ENCODE measurements around the gene RNF223.

RNF223 gene

DNA sequence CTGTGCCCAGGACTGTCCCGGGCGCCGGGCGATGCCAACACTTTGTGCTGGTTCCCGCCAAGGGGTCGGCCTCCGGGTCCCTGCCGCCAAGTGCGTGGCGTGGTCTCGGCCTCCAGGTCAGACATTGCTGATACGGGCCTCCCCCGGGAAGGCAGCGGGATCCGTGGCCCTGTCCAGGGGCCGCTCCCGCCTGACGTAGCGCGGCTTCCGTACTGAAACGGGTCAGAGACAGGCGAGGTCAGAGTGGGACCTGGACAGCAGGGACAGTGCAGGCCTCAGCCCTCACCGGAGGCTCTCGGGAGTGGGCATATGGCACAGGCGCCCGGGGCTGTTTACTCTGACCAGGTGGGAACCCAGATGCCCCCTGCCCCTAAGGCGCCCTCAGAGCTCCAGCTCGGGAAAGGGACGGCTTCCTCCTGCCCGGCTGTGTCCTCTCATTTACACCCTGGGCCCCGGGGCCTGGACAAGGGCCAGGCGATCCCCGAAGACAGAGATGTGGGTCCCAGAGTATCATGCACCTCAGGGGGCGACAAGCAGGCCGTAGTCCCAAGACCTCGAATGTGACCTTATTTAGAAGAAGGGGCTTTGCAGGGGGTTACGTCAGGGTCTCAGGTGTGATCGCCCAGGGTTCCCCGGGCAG lies 8.8 kb upstream of the RNF223 start:
- TF ChIP-seq, protein P1, sequence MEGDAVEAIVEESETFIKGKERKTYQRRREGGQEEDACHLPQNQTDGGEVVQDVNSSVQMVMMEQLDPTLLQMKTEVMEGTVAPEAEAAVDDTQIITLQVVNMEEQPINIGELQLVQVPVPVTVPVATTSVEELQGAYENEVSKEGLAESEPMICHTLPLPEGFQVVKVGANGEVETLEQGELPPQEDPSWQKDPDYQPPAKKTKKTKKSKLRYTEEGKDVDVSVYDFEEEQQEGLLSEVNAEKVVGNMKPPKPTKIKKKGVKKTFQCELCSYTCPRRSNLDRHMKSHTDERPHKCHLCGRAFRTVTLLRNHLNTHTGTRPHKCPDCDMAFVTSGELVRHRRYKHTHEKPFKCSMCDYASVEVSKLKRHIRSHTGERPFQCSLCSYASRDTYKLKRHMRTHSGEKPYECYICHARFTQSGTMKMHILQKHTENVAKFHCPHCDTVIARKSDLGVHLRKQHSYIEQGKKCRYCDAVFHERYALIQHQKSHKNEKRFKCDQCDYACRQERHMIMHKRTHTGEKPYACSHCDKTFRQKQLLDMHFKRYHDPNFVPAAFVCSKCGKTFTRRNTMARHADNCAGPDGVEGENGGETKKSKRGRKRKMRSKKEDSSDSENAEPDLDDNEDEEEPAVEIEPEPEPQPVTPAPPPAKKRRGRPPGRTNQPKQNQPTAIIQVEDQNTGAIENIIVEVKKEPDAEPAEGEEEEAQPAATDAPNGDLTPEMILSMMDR (IDR thresholded peaks at IDR 0.05; ENCODE audit: insufficient read depth, low read length, poor library complexity, severe bottlenecking): no peak

DNA sequence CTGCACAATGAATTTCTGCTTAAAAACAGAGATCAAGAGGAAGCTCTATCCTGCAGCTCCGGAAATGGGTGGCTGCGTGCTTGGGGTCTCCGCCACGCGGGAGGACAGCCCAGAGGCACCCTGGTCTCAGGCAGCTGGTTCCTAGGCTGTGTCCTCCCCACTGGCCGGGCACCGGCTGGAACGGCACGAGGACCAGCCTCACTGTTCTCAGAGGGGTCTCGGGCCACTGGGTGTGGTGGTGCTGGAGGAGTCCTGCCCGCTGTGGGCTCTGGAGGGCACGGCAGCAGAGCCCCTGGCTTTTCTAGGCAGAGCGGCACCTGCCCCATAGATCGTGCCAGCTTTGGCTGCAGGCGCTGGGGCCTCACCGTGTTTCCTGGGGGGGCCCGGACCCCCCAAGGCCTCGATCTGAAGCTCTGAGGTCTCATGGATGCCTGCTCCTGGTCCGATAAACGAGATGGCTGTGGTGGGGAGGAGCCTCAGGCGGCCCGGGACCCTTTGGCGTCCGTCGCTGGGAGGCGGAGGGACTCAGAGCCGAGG lies 8.2 kb upstream of the RNF223 start:
- Histone ChIP-seq H3K27me3 (replicated peaks; ENCODE audit: control insufficient read depth, insufficient read depth, low read length) (no peaks in the 10 kb centered on the region), H3K4me3 (replicated peaks; ENCODE audit: low read depth, low read length) (no peak overlapping the region), H3K36me3 (ENCODE audit: control insufficient read depth, insufficient read depth, low read length) (no peaks in the 10 kb centered on the region; the same call in 1 of the 2 replicates)
- TF ChIP-seq, protein P1 (IDR thresholded peaks at IDR 0.05; ENCODE audit: insufficient read depth, low read length, poor library complexity, severe bottlenecking): no peak
- DNase-seq (ENCODE audit: extremely low read depth, insufficient read length): no peak

More for the DNA sequence above, 8.8 kb upstream of the RNF223 start:
- no peak for DNase-seq (ENCODE audit: extremely low read depth, insufficient read length)
- Histone ChIP-seq H3K36me3 (ENCODE audit: control insufficient read depth, insufficient read depth, low read length) (no peaks in the 10 kb centered on the region; the same call in 1 of the 2 replicates), H3K4me3 (replicated peaks; ENCODE audit: low read depth, low read length) (no peak overlapping the region), H3K27me3 (replicated peaks; ENCODE audit: control insufficient read depth, insufficient read depth, low read length) (no peaks in the 10 kb centered on the region)

DNA sequence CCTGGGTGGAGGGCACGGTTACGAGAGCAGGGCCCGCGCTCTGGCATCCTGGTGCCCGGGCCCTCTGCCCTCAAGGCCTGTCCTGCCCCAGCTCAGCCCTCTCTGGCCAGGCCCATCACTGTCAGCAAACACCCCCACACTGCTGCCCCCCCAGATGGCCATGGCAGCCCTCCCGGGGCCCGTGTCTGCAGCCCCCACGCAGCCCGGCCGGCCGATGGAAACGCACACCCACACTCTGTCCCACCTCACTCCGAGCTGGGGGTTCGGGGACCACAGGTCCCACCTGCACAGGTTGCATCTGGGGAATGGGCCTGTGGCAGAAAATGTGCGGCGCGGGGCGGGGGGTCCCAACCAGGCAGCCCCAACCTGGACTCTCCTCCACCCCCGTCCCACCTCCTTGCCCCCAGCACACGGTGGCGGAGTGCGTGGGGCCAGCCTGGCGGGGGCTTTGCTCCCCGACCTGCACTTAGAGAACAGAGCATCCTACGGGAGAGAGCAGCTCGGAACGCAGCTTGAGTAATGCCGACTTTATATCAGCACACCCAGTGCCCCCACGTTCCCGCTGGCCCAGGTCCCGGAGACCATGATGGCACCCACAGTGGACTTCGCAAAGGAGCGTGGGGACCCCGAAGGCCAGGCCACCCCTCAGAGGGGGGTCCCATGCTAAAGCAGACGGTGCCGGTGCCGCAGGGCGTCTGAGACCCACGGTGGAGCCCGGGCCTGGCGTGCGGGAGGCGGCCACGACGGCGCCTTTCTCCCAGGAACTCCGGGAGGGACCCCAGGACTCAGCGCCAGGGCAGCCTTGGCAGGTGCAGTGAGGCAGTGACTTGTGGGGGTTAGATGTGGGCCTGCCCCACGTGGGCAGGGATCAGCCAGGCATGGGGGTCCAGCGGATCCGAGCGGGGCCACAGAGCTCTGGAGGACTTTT lies 7.5 kb upstream of the RNF223 start:
- DNase-seq (ENCODE audit: extremely low read depth, insufficient read length): no peak
- Histone ChIP-seq H3K36me3 (ENCODE audit: control insufficient read depth, insufficient read depth, low read length) (no peaks in the 10 kb centered on the region; the same call in 1 of the 2 replicates), H3K4me3 (replicated peaks; ENCODE audit: low read depth, low read length) (no peak overlapping the region), H3K27me3 (replicated peaks; ENCODE audit: control insufficient read depth, insufficient read depth, low read length) (no peaks in the 10 kb centered on the region)
- TF ChIP-seq, protein P1 (IDR thresholded peaks at IDR 0.05; ENCODE audit: insufficient read depth, low read length, poor library complexity, severe bottlenecking): no peak

DNA sequence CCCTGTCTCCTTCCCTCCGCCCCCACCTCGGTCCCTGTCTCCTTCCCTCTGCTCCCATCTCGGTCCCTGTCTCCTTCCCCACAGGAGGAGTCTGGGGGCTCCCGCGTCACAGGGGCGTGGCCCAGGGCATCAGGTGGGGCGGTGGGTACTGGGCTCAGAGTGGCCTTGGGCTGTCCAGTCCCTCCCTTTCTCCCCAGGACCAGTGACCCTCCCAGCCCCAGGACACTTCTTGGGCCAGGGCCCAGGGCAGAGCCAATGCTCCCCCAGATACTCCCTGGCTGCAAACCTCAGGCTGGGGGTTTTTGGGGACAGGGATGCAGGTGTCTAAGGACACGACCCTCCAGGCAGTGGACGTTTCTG lies 6.8 kb upstream of the RNF223 start:
- TF ChIP-seq, protein P1 (IDR thresholded peaks at IDR 0.05; ENCODE audit: insufficient read depth, low read length, poor library complexity, severe bottlenecking): no peak
- H3K4me3 ChIP-seq (replicated peaks; ENCODE audit: low read depth, low read length): no peak overlapping the region
- DNase-seq (ENCODE audit: extremely low read depth, insufficient read length): no peak
- H3K27me3 ChIP-seq (replicated peaks; ENCODE audit: control insufficient read depth, insufficient read depth, low read length): no peaks in the 10 kb centered on the region
- H3K36me3 ChIP-seq (ENCODE audit: control insufficient read depth, insufficient read depth, low read length): no peaks in the 10 kb centered on the region; the same call in 1 of the 2 replicates

DNA sequence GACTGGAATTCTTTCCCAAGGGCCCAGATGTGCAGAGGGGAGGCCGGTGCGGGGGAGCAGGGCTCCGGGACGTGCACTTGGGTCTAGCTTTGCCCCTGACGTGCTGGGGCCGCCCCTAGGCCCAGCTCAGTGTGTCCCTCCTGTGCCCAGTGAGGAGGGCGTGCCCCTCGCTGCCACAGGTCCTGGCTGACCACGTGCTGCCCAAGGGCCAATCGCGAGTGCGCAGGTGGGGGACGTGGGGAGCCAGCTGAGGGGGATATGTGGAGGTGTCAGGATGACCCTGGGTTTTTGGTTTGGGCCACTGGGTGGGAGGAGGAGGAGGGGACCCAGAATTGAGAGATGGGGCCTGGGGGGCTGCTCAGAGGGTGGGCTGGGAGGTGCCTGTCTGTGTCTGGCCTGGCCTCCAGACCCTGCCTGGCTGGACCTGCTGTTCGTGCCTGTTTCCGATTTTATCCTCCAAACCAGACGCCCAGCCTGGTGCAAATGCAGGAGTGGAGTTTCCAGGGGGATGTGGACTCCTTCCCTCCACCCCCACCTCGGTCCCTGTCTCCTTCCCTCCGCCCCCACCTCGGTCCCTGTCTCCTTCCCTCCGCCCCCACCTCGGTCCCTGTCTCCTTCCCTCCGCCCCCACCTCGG lies 6.1 kb upstream of the RNF223 start:
- TF ChIP-seq, protein P1 (IDR thresholded peaks at IDR 0.05; ENCODE audit: insufficient read depth, low read length, poor library complexity, severe bottlenecking): no peak
- Histone ChIP-seq H3K4me3 (replicated peaks; ENCODE audit: low read depth, low read length) (no peak overlapping the region), H3K27me3 (replicated peaks; ENCODE audit: control insufficient read depth, insufficient read depth, low read length) (no peaks in the 10 kb centered on the region), H3K36me3 (ENCODE audit: control insufficient read depth, insufficient read depth, low read length) (no peaks in the 10 kb centered on the region; the same call in 1 of the 2 replicates)
- peak; percentile 12 for DNase-seq (ENCODE audit: extremely low read depth, insufficient read length)
